Measurements from ENCODE around the gene CCDC97. TPM values are rescaled to one million over a fixed set of nuclear protein-coding genes. Genes with fewer than 3 reads are reported as not detected.
A peak's percentile ranks its signal among the peaks of the same experiment; 100 is the strongest.

Gene CCDC97
- total and polyA plus RNA-seq, 7 donors = 8.7 to 23.1 (median 11.3) TPM

GRCh38 chr19:41356984-41357739, 47.2 kb downstream of the CCDC97 start:
- H3K4me1 ChIP-seq = peaks cover 0 to 14% (median 10%) of the 10 kb centered on the region in 4 donors

GRCh38 chr19:41357746-41358145, 47.8 kb downstream of the CCDC97 start:
- no peak overlapping the region for H3K27ac ChIP-seq

More at GRCh38 chr19:41356984-41357739, 47.2 kb downstream of the CCDC97 start:
- no peak for DNase-seq
- H3K27me3 ChIP-seq = no peaks in the 10 kb centered on the region
- H3K9me3 ChIP-seq = no peaks in the 10 kb centered on the region
- 73 to 86% methylated on average over 11 of the region's 11 CpGs for WGBS, 2 donors
- no peak overlapping the region for H3K4me3 ChIP-seq
- no peak overlapping the region for H3K27ac ChIP-seq
- intact Hi-C loops (cut with DNase I) = no loop called here
- no peak for TF ChIP-seq POLR2A (IDR thresholded peaks at IDR 0.05)
- no peak for TF ChIP-seq EP300 (IDR thresholded peaks at IDR 0.05)
- no peak for TF ChIP-seq POLR2AphosphoS5 (IDR thresholded peaks at IDR 0.05)
- no peak for TF ChIP-seq CTCF (IDR thresholded peaks at IDR 0.05)
- no peaks in the 10 kb centered on the region for H3K36me3 ChIP-seq

GRCh38 chr19:41359741-41360140, 49.8 kb downstream of the CCDC97 start:
- 83 to 86% methylated on average over 1 of the region's 1 CpG for WGBS, 2 donors
- Histone ChIP-seq H3K36me3 (no peaks in the 10 kb centered on the region), H3K4me3 (no peak overlapping the region), H3K9me3 (no peaks in the 10 kb centered on the region), H3K4me1 (peaks cover 0 to 17% (median 13%) of the 10 kb centered on the region in 4 donors), H3K27ac (no peak overlapping the region), H3K27me3 (no peaks in the 10 kb centered on the region)
- no peak for DNase-seq
- TF ChIP-seq EP300 (IDR thresholded peaks at IDR 0.05) (no peak), POLR2A (IDR thresholded peaks at IDR 0.05) (no peak), POLR2AphosphoS5 (IDR thresholded peaks at IDR 0.05) (no peak), CTCF (IDR thresholded peaks at IDR 0.05) (no peak)
- intact Hi-C loops (cut with DNase I) = no loop called here

More at GRCh38 chr19:41357746-41358145, 47.8 kb downstream of the CCDC97 start:
- peaks cover 0 to 13% (median 10%) of the 10 kb centered on the region in 4 donors for H3K4me1 ChIP-seq
- intact Hi-C loops (cut with DNase I) = no loop called here
- WGBS, 2 donors = 92 to 94% methylated on average over 13 of the region's 13 CpGs
- no peak for DNase-seq
- H3K9me3 ChIP-seq = no peaks in the 10 kb centered on the region
- H3K4me3 ChIP-seq = no peak overlapping the region
- no peaks in the 10 kb centered on the region for H3K27me3 ChIP-seq
- H3K36me3 ChIP-seq = no peaks in the 10 kb centered on the region
- TF ChIP-seq POLR2AphosphoS5 (IDR thresholded peaks at IDR 0.05) (no peak), EP300 (IDR thresholded peaks at IDR 0.05) (no peak), CTCF (IDR thresholded peaks at IDR 0.05) (no peak), POLR2A (IDR thresholded peaks at IDR 0.05) (no peak)

GRCh38 chr19:41362143-41362847, 52.3 kb downstream of the CCDC97 start:
- H3K4me1 ChIP-seq = peaks cover 0 to 24% (median 15%) of the 10 kb centered on the region in 4 donors
- intact Hi-C loops (cut with DNase I) = no loop called here
- no peak overlapping the region for H3K4me3 ChIP-seq
- no peaks in the 10 kb centered on the region for H3K27me3 ChIP-seq
- no peak for DNase-seq
- 55 to 79% methylated on average over 10 of the region's 10 CpGs for WGBS, 2 donors
- H3K36me3 ChIP-seq = no peaks in the 10 kb centered on the region
- no peak for TF ChIP-seq POLR2AphosphoS5 (IDR thresholded peaks at IDR 0.05)
- TF ChIP-seq EP300 (IDR thresholded peaks at IDR 0.05) = no peak
- no peak for TF ChIP-seq POLR2A (IDR thresholded peaks at IDR 0.05)
- no peak for TF ChIP-seq CTCF (IDR thresholded peaks at IDR 0.05)
- H3K27ac ChIP-seq = peak overlapping the region in 2 of 4 donors; percentile 95
- H3K9me3 ChIP-seq = no peaks in the 10 kb centered on the region

Measured in sigmoid colon (tissue), 7 donors.